ENCODE measurements around the gene SNRPE. TPM values are rescaled to one million over a fixed set of nuclear protein-coding genes. Genes with fewer than 3 reads are reported as not detected.
"Not testable (repeated sequence)": the region's sequence is repeated elsewhere in the genome, so short reads cannot be mapped to it uniquely, and the experiment has no call there.

The SNRPE gene
- total and polyA plus RNA-seq, 9 of the 15 experiments (the other 6 are each of a cell fraction or from before 2014, with no cell fraction given): 216 to 1,893 (median 487) TPM

- H3K9me3 ChIP-seq (replicated peaks; ENCODE audit: control insufficient read depth, insufficient read depth, low read depth, low read length): no peaks in the 10 kb centered on the region
- POLR2A ChIA-PET: no interaction called here
- TF ChIP-seq ZNF324 (CRISPR knock-in tag; IDR thresholded peaks at IDR 0.05) (no peak), STAG1 (CRISPR knock-in tag; IDR thresholded peaks at IDR 0.05; ENCODE audit: borderline replicate concordance) (no peak), ZNF3 (CRISPR knock-in tag; IDR thresholded peaks at IDR 0.05) (no peak), ZNF224 (CRISPR knock-in tag; IDR thresholded peaks at IDR 0.05) (no peak), NCOA1 (IDR thresholded peaks at IDR 0.05; ENCODE audit: low read depth) (no peak), TARDBP (IDR thresholded peaks at IDR 0.05) (no peak), ZNF165 (CRISPR knock-in tag; IDR thresholded peaks at IDR 0.05; ENCODE audit: borderline replicate concordance) (no peak), MED1 (CRISPR knock-in tag; IDR thresholded peaks at IDR 0.05; ENCODE audit: borderline replicate concordance) (no peak), ZC3H11A (IDR thresholded peaks at IDR 0.05; ENCODE audit: low read depth, low read length) (no peak)
- TF ChIP-seq, protein P1, sequence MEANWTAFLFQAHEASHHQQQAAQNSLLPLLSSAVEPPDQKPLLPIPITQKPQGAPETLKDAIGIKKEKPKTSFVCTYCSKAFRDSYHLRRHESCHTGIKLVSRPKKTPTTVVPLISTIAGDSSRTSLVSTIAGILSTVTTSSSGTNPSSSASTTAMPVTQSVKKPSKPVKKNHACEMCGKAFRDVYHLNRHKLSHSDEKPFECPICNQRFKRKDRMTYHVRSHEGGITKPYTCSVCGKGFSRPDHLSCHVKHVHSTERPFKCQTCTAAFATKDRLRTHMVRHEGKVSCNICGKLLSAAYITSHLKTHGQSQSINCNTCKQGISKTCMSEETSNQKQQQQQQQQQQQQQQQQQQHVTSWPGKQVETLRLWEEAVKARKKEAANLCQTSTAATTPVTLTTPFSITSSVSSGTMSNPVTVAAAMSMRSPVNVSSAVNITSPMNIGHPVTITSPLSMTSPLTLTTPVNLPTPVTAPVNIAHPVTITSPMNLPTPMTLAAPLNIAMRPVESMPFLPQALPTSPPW (CRISPR knock-in tag; IDR thresholded peaks at IDR 0.05): no peak
- H3K4me1 ChIP-seq (replicated peaks in 1 of 2; ENCODE audit: control insufficient read depth in 2 of 2, insufficient read depth in 2 of 2, low read length in 2 of 2): no peaks in the 10 kb centered on the region
- peaks cover 75% of the 10 kb centered on the region for H3K36me3 ChIP-seq (ENCODE audit: control insufficient read depth, insufficient read depth, low read length)
- BruUV-seq (replicated peaks): no TSS peak
- no peak overlapping the region for H2AFZ ChIP-seq (ENCODE audit: low read depth, low read length)
- FAIRE-seq (no peak), ATAC-seq (no peak), DNase-seq (ENCODE audit: extremely low read depth in 1 of 4, low spot score in 3 of 4) (no peak)
- no peaks in the 10 kb centered on the region for H3K79me2 ChIP-seq (ENCODE audit: control insufficient read depth, insufficient read depth, low read length)
- no peak overlapping the region for H3K4me2 ChIP-seq (ENCODE audit: insufficient read depth, low read length)
- in situ Hi-C loops (cut with MboI) (no loop called here), intact Hi-C loops (cut with micrococcal nuclease) (no loop called here)
- CTCF ChIA-PET (ENCODE audit: low intra/inter-chr PET ratio): no interaction called here
- no peaks in the 10 kb centered on the region for H4K20me1 ChIP-seq (replicated peaks; ENCODE audit: control insufficient read depth, insufficient read depth, low read length)
- no peak overlapping the region for H3K27ac ChIP-seq (ENCODE audit: extremely low read depth, low read depth, low read length)
- no peak overlapping the region for H3K9ac ChIP-seq (ENCODE audit: insufficient read depth in 1 of 2, low read depth in 2 of 2, low read length in 2 of 2)
- no peaks in the 10 kb centered on the region for H3K27me3 ChIP-seq (ENCODE audit: control insufficient read depth in 2 of 2, insufficient read depth in 2 of 2, low read length in 2 of 2)
- no peak overlapping the region for H3K4me3 ChIP-seq
- 100% methylated on average over 1 of the region's 1 CpG for WGBS (ENCODE audit: insufficient coverage, low coverage, missing lambda C conversion rate)
- no peaks in the 10 kb centered on the region for H3K9me1 ChIP-seq (ENCODE audit: control insufficient read depth, insufficient read depth, low read length)
These were observed 18.0 kb upstream of the SNRPE start for GRCh38 chr1:203843435-203843834.

DNA sequence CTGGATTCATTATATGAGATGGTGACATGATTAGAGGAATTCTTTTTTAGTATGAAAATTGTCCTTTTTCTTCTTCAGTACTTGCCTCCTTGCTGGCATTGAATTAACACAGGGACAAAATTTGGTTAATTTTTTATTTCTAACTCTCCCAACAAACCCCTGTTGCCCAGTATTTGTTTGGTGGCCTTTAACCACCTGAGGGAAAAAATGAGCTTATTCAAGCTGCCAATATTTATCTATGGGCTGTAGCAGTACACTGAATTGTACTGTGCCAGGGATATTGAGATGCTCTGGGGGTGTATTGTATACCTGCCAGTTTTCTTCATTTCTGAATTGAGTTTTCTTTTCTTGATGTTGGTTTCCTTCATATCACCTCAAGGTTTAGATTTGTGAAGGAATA is 8.3 kb upstream of the SNRPE start:
- BruUV-seq (replicated peaks); H3K9me1 ChIP-seq (ENCODE audit: control insufficient read depth, insufficient read depth, low read length); FAIRE-seq; H3K4me1 ChIP-seq (replicated peaks in 1 of 2; ENCODE audit: control insufficient read depth in 2 of 2, insufficient read depth in 2 of 2, low read length in 2 of 2); intact Hi-C loops (cut with micrococcal nuclease); H3K4me3 ChIP-seq; H3K9ac ChIP-seq (ENCODE audit: insufficient read depth in 1 of 2, low read depth in 2 of 2, low read length in 2 of 2); H3K9me3 ChIP-seq (replicated peaks; ENCODE audit: control insufficient read depth, insufficient read depth, low read depth, low read length); H3K27ac ChIP-seq (ENCODE audit: extremely low read depth, low read depth, low read length); H4K20me1 ChIP-seq (replicated peaks; ENCODE audit: control insufficient read depth, insufficient read depth, low read length); H3K27me3 ChIP-seq (ENCODE audit: control insufficient read depth in 2 of 2, insufficient read depth in 2 of 2, low read length in 2 of 2); CTCF ChIA-PET (ENCODE audit: low intra/inter-chr PET ratio); ATAC-seq; POLR2A ChIA-PET; DNase-seq (ENCODE audit: extremely low read depth in 1 of 4, low spot score in 3 of 4); H3K79me2 ChIP-seq (ENCODE audit: control insufficient read depth, insufficient read depth, low read length); H2AFZ ChIP-seq (ENCODE audit: low read depth, low read length); H3K4me2 ChIP-seq (ENCODE audit: insufficient read depth, low read length); in situ Hi-C loops (cut with MboI): not testable (repeated sequence)
- H3K36me3 ChIP-seq (ENCODE audit: control insufficient read depth, insufficient read depth, low read length): peaks cover 77% of the 10 kb centered on the region

Data from K562 (cell line).